Inflammatory macrophage treated with lipopolysaccharide for 4 hours (primary cell): Measurements from ENCODE around the gene TBC1D16.

ENCODE experiments used
- DNase-seq: peaks from one replicate; pipeline ENCODE4 v3.0.0-alpha.2; 2020

Gene TBC1D16

DNA sequence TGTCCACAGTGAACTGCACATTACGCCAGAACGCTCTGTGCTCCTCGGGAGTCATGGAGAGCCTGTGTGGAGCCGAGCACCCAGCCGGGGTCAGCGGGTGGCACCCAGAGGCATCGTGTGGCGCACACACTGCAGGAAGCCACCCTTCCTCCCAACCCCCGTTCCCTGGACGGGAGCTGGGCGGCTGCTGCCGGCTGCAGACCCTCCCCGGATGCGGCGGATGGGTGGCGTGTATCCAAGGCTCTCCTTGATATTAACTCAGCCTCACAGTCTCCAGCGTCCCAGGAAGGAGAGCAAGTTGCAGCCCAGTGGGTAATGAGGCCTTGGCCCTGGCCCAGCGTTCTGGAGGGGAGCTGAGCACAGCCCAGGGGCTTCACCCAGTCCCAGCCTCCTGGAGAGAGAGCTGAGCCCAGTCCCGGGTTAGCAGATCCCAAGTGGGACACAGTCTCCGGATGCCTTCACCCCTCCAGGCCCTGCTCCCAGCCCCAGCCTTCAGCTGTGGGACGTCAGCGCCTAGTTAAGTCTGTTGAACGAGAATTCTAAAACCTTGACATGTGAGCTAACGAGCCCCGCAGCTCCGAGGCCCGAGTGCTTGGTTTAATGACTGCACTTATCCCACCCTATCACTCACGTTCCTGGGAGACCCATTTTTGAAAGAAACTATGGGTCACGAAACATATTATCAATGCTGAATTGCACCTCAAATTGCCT is 86.6 kb downstream of the TBC1D16 start:
- no peak for DNase-seq

DNA sequence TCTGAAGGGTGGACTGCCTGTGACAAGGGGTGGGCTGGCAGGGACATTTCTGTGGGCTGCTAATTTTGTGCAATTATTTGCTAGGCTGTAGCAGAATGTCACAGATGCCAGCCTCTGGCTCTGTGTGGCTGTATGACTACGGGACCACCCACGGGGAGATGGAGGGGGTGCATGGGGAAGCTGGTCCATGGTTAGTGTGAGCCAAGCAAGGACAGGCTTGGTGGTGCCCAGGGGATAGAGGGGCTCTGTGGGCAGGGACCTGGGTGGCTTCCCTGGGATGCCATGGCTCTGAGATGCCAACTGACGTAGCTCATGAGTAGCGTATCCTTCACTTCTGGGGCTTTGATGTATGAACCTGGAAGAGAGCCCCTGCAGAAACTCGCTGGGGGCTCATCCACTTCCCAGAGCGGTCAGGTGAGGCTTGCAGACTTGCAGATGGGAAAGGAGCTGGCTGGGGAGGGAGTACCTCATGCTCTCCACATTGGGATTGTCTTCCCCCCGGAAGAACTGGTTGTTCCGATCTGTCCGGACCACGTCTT is 87.2 kb downstream of the TBC1D16 start:
- no peak for DNase-seq

DNA sequence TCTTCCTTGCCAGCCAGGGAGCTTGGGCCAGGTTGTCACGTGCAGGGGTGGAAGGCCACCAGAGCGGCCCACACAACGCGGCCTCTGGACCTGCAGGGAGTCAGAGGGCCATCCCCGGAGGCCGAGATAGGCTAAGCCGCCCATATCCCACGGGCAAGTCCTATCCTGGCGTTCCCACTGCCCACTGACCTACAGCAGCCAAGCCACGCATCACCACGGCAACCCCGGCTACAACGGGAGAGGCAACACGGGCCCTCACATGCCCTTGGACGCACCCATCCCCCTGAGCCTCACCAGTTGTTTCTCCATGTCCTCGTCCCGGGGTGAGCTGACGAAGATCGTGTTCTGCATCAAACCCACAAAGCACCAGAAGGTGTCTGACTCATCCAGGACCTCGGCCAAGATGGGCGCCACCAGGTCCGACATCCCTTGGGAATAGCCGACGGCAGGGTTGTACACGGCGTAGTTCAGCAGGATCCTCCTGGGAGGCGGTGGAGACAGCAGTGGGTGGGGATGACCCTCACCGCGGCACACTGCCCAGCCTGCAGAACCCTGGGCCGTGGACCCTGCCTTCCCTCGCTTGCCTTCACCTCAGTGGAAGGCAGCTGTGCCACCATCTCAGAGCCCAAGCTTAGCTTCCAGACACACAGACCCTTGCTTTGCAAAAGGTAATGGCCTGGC is 88.2 kb downstream of the TBC1D16 start:
- no peak for DNase-seq

DNA sequence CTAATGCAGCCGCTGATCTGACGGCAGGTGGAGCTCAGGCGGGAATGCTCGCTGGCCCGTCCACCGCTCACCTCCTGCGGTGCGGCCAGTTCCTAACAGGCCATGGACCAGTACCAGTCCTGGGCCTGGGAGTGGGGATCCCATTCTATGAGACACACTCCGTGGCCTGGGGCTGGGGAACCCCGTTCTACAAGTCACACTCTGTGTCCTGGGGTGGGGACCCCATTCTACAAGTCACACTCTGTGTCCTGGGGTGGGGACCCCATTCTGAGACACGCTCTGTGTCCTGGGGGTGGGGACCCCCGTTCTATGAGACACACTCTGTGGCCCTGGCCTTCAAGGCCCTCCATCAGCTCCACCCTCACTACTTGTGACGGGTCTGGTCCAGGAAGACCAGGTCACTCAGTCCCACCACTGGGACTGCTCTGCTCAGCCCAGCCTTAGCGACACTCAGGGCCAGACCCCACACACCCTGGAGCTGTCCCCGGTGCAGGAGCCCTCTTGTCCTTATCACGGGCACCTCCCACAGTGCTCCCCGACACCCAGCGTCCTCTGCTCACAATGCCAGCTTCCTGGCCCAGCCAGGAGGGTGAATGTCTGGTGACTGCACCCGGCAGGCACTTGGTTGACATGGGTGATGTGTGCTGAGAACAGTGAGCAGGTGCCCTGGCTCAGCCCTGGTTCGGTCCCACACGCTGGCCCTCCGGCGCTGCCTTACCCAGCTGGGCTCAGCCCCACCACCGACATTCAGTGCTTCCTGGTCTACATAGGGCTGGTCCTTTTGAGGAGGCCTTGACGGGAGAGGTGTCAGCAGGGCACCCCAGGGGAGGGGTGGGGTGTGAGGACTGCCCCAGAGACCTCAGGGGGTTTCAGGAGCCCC is 89.1 kb downstream of the TBC1D16 start:
- DNase-seq = no peak

DNA sequence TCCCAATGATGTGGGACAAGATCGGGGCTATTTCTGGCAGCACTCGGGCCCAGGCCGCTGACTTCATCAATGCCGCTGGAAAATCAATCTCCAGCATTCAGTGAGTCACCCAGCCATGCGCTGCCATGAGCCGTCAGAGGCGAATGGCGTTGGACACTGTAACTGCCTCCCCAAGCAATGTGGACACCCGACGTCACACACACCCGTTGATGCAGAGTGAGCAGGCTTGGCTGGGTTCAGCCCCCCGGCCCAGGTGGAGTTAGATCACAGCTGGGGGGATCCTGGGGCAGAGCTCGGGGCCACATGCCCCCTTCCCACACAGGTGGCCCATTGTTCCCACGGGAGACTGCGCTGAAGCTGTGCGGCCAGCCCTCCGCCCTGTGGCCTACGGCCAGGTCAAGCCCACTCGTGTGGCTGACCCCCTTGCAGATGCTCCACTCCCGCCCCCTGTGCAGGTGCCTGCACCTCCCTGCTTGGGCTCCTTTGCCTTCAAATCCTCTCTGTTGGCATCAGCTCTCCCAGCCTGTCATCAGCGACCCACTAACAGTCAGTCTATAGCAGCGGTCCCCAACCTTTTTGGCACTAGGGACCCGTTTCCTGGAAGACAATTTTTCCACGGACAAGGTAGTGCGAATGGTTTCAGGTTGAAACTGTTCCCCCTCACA is 89.9 kb downstream of the TBC1D16 start:
- no peak for DNase-seq

DNA sequence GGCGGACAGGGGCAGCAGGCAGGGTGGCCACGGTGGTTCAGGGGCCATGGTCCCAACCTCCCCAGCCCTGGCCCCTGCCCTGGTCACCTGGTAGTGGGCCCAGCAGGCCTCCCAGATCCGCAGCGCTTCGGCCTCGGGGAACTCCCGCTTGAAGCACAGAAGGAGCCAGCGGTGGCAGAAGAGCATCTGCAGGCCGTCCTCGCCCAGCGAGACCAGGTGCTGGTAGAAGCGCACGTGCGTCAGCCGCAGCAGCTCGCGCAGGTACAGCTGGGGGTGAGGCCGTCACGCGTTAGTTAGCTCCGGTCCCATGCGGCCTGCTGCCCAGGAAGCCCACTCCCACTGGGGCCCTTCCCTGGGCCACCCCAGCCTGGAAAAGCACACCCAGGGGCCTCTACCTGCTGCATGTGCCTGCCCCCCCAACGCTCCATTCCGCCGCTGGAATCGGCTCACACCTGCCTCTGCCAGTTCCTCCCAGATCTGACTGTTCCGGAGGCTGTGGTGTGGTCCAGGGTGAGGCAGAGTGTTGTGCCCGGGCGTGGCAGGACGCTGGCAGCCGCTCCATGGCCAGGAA is 90.8 kb downstream of the TBC1D16 start:
- no peak for DNase-seq

DNA sequence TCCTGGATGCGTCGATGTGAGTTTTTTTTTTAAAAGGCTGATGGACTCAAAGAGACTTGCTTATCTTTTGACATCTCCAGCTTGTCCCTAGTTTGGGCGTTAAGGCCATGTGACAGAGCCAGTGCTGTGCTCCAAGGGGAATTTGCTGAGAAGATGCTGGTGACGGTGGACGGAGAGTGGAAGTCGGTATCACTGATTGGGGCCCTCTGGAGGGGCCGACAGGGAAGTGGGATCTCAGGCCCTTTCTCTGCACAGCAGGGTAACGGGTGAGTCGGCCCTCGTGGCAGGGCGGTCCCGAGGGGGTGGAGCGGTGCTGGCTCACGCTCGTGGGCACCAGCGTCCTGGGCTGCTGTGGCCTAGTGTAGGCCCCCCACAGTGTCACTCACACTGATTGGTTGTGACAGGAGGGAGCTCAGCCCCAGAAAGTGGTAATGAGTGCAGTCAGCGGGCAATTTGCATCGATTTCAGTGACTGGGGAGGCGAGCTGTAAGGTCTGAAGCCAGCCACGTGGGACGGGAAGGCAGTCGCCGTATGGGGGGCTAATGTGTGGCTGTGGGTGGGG is 91.3 kb downstream of the TBC1D16 start:
- no peak for DNase-seq

DNA sequence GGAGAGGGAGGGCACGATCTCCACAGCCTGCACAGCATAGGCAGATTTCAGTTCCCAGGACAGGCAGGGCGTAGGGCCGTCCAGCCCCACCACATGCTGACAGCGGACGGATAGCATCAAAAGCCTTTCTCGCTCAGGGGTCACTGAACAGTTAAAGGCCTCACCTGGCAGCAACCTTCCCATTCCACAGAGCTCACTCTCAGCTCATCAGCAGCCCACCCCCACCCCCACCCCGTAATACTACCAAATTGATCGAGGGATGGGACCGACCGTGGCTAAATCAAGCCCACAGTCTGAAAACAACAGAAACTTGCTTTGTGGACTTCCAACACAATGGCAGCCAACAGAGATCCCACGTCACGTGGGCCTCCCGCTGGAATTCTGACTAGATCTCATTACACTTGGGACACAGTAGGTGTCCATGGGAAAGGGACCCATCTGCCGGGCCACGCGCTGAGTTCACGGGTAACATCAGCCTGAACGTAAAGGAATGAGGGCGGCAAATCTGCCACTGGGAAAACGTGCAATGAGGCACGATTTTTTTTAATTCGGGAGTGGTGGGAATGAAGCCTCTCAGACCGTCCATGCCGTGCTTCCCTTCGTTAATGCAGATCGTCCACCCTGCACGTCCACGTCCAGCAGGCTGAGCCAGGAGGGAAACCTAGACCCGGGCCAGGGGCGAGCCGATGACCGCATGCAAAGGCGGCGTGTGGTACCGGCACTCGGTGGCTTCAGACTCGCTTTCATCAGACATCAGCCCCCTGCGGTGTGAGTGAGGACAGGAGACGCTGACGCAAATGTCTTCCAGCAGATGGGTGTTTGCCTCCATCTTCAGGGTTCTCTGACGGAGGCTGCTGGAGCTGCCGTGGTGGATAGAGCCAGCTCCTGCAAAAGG is 92.1 kb downstream of the TBC1D16 start:
- DNase-seq = no peak

DNA sequence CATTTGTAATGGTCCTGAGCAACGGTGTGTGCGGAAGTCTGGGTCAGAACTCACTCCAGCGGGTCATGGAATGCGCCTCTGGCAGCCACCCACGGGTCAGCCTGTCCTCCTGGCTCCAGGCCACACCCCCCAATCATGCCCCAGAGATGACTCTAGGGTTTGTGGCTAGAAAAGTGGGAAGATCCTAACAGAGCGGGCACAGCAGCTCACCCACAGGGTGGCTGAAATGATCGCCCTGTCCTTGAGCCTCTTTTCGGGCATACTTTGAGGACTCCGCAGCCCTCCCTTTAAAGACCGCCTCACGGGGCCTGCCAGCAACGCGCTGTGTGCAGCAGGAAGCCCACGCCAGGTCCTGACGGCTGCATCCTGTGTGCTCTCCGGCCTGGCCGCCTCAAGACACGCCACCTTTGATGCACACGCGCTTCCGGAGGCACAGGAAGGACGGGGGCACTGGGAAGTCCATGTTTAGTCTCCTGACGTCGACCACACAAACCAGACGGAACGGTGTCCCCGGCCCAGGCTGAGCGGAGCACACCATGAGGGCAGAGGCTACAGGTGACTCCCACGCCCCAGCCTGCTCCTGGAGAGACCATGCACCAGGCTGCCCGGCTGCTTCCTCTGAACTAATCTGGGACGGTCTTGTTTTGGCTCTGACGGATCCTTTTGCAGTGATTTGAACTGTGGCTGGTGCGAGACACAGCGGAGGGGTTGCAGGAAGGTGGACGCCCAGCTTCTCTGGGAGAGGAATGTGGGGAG is 92.9 kb downstream of the TBC1D16 start:
- peak; percentile 37 for DNase-seq

DNA sequence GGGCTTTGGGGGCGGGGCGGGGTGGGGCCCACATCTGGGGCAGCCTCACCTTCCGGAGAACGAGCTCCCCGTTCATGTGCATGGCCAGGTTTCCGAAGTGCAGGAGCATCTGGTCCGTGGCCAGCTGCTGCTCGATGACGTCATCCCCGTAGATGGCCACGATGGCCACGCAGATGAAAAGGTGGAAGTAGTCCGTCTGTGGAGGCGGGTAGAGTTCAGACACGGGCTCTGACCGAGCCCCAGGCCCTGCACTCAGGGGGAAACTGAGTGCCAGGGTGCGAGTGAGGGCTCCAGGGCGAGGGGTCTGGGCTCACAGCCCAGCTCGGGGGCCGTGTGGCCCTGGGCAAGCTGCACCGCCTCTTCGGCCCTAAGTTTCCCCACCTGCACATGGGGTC is 93.7 kb downstream of the TBC1D16 start:
- DNase-seq = no peak

DNA sequence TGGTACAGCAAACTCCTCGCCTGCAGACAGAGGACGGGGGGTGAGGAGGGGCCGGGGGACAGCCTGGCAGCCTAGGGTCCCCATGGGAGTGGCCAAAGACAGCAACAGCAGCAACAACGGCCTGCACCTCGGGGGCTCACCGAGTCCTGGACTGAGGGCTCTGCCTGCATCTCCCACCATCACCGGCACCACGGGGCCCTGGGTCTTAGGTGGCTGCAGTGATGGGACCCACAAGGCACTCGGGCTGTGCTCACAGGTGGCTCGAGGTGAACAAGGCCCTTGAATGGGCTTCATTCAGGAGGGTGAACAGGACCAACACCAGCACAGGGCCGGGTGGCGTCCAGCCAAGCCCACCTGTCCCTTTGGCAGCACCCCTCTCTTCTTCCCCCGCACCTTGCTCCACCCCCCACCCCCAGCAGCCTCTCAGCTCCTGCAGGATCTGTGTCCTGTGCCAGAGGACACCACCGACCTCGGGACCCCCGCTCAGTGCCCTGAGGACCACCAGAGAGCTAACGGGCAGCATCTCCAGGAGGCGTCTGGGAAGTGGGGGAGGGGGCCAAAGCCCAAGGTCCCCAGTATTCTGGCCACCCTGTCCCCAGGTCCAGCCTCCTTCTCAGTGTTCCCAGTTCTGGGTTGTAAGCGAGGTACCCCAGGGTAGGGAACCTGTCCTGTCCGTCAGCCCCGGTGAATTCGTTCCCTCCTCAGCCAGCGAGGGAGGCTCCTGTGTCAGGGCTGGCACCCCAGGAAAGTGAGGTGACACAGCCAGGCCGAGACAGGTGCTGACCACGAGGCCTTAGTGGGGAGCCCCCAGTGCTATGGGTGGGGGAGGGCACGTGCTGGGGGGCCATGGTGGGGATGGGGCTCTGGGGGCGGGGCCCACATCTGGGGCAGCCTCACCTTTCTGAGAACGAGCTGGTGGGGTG is 94.3 kb downstream of the TBC1D16 start:
- DNase-seq = no peak

DNA sequence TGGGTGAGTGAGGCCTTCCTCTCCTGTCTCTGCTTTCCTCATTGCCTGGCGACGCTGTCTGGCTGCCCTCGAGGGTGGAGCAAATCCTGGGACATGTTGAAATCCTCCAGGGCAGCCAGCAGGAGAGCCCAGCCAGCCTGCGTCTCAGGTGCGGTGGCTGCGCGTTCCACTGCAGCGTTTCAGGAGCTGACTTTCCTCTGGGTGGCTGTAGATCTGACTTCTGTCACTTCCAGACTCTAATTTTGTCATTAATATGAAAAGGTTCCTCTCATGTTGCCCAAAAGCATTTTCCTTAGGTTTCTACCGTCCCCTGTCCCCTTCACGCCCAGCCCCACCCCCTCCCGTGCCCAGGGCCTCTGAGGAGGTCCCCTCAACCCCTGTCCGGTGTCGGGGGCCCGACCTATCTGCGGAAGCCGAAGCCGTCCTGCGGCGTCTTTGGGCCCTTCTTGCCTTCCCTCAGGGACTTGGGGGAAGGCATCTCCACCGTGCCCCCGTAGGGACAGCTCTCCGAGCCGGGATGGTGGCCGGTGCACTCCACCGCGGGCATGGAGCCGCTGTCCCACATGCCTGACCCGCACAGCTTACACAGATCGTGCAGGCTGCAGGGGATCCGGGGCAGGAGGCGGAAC is 95.1 kb downstream of the TBC1D16 start:
- DNase-seq = no peak

DNA sequence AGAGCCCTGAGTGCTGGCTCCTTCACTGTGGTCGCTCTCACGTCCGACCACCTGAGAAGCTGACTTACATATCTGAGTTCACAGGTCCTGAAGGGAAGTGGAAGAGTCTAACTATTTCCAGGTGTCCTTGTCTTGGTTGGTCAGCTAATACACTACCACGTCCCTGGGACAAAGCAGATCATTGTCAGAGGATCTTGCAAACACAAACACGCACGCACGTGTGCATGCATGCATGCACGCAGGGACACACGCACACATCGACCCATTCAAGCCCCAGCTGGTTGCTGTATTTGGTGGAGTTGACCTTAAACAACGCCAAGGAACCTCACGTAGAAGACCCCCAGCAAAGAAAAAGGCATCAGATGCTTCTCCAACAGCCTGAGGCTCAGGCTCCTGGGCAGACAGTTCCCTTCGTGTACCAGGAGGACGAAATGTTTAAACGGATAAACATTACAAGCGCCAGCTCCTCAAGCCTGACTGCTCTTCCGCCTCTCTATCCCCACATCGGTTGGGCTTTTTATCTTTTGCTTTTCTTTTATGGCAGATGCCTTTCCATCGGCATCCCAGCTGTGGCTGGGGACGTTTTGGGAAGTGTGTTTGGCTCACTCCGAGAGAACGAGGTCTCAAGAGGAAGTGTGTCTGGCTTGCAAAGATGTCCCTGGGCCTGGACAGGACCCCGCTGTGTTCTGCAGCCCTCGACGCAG is 95.8 kb downstream of the TBC1D16 start:
- no peak for DNase-seq

DNA sequence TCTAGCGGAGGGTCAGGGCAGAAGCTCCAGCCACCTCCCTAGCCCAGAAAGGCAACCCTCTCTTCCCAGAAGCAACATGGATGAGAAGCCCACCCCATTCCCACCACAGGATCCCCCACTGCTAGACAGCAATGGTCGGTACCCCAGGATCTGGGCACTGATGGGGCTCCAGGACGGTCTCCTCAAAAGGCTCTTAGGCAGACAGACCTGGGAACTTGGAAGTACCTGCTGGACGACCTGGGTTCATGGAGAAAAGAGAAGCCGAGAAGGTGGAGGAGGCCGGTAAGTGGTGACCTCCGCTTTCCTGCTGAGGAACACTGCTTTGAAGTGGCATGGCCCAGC is 96.6 kb downstream of the TBC1D16 start:
- no peak for DNase-seq

DNA sequence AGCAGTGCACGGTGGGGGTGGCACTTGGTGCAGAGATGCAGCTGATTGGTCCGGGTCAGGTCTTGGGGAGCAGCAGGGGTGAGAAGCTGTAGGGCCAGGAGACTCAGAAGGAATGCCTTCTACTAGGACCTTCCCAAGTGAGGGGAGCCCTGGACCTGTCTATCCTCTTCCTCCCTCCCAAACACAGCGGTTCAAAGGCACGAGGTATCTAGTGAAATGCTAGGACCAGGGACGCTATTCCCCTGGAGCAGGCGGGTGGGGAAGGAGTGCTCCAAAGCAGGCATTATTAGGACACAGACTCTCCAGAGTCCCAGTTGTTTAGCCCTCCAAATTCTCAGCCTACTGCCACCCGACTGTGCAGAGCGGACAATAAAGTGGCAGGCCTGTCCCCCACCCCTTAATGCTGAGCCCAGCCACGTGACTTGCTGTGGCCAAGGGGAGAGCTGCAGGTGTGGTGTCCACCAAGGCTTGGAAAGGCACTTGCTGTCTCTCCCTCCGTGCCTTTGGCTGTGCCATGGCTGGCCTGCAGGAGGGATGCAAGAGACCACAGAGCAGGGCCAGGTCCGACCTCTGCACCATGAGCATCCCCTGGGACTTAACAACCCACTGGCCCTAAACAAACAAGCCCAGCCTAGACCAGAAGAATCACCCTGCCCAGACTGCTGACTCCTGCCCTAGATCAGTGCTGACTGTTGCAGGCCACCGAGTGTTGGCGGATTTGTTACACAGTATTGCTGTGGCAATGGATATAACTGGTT is 97.2 kb downstream of the TBC1D16 start:
- DNase-seq = no peak

DNA sequence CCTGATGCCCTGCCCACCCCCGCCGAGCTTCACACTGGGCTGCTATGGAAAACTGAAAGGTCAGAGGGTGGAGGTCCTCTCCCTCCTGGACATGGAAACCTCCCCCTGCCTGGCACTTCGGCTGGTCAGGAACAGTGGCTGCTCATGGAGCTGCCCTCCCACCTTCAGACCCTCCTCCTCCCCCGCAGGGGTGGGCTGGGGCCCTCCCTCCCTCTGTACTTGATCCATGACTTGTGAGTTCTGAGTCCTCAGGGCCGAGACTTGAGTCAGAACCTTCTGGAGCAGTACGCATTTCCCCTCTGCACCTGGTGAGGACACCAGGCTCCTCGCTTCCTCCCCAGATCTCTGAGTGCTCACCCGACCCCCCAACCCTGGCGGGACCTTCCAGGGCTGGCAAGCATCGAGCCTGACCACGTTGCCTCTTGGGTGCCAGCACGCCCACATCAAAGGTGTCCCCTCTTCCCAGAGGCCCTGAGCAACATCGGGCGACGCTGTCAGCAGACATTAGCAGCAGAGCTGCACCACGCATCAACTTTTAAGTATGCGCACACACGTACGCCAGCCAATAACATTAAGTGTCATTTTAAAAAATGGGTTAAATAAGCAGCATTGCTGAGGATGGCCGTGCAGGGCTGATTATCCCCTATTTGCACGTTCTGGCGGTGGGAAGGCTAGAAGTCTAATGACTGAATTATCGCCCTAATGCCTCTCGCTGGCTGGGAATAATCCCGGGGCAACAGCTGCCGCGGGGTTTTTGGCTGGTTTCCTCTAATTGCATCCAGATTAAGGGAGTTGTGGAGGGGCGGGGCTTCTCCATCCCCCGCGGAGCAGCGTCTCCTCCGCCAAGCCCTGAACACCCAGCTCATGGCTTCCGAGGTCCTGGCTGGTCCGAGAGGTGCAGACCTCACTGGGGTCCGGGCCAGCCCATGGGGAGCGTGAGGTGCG is 98.0 kb downstream of the TBC1D16 start:
- no peak for DNase-seq
